Esophagus muscularis mucosa (tissue), 4 donors: ENCODE measurements around the gene ELL2. TPM values are rescaled to one million over a fixed set of nuclear protein-coding genes. Genes with fewer than 3 reads are reported as not detected.

Experiments used
- DNase-seq: peaks from one replicate; pipeline ENCODE4 v3.0.0-alpha.2; 2017; ENCODE audit errors: extremely low spot score
- H3K27ac ChIP-seq, 4 donors: fragments of 200-600 bp; sonication (generic); replicated peaks in 1 of 4; 1 replicate in 3 of 4; 2 replicates in 1 of 4; pipeline ENCODE4 v1.5.1; 2016 to 2019; ENCODE audit warnings: mild to moderate bottlenecking in 1 of 4
- H3K27me3 ChIP-seq, 4 donors: fragments of 200-600 bp; sonication (generic); one replicate each; pipeline versions ENCODE4 v1.5.1 to v1.6.0; 2016 to 2019
- H3K36me3 ChIP-seq, 4 donors: fragments of 200-600 bp; sonication (generic); one replicate each; pipeline ENCODE4 v1.5.1; 2016 to 2019
- H3K4me1 ChIP-seq, 4 donors: fragments of 200-600 bp; sonication (generic); one replicate each; pipeline ENCODE4 v1.5.1; 2016 to 2019
- H3K4me3 ChIP-seq, 4 donors: fragments of 200-600 bp; sonication (generic); 1 replicate in 2 of 4; 2 replicates in 2 of 4; pipeline ENCODE4 v1.5.1; 2016 to 2019; ENCODE audit warnings: mild to moderate bottlenecking in 4 of 4, moderate library complexity in 1 of 4
- H3K9me3 ChIP-seq, 4 donors: fragments of 200-600 bp; sonication (generic); 1 replicate in 3 of 4; 2 replicates in 1 of 4; pipeline ENCODE4 v1.5.1; 2016 to 2019
- CTCF ChIP-seq, 3 experiments: fragments of 200-600 bp in 2 of 3; fragments of 450-650 bp in 1 of 3; sonication (generic) in 2 of 3; IDR thresholded peaks; one replicate each; pipeline ENCODE4 v1.5.1; 2017 to 2019; ENCODE audit warnings: antibody characterized with exemption in 3 of 3, mild to moderate bottlenecking in 2 of 3, moderate library complexity in 1 of 3
- EP300 ChIP-seq: sonication (generic); formaldehyde crosslinking; IDR thresholded peaks from one replicate; pipeline ENCODE4 v1.6.1; 2017; ENCODE audit warnings: antibody characterized with exemption
- POLR2A ChIP-seq: fragments of 450-650 bp; IDR thresholded peaks from one replicate; pipeline ENCODE4 v1.6.1; 2017; ENCODE audit warnings: antibody characterized with exemption, moderate library complexity, mild to moderate bottlenecking, low read depth
- POLR2AphosphoS5 ChIP-seq, 2 donors: sonication (generic); formaldehyde crosslinking; IDR thresholded peaks; one replicate each; pipeline ENCODE4 v1.6.1; 2017; ENCODE audit warnings: antibody characterized with exemption in 2 of 2
- WGBS: methylation state at CpG from one replicate; pipeline ENCODE4 v1.1.5; 2018; 5-methylcytosine and 5-hydroxymethylcytosine counted together
- intact Hi-C: fragments of 100-400 bp; cut with DNase I; formaldehyde crosslinking; loops from one replicate; pipeline ENCODE4 v1.15.1; 2023
- total RNA-seq, 4 donors: library from RNA; depleted of rRNA; stranded (reverse); fragments of >200 nt; gene quantifications; one replicate each; pipeline versions ENCODE4 v1.1.0 to v1.2.1, GENCODE V29; 2016

The ELL2 gene
- total RNA-seq, 4 donors from 2014 or later = 38.8 to 51.5 (median 42.7) TPM

GRCh38 chr5:95904827-95905226 is 56.8 kb downstream of the ELL2 start:
- Histone ChIP-seq H3K27me3 (no peaks in the 10 kb centered on the region), H3K36me3 (peaks cover 0 to 32% (median 7%) of the 10 kb centered on the region in 4 donors), H3K4me1 (peaks cover 18 to 40% (median 23%) of the 10 kb centered on the region in 4 donors), H3K4me3 (no peak overlapping the region), H3K27ac (no peak overlapping the region), H3K9me3 (no peaks in the 10 kb centered on the region)
- intact Hi-C loops = loop anchor here (5.0 kb wide), 1 partner anchor 42 kb away; no protein-coding TSS in a partner anchor
- no peak for TF ChIP-seq CTCF (IDR thresholded peaks at IDR 0.05)
- TF ChIP-seq EP300 = no peak
- TF ChIP-seq POLR2AphosphoS5 (IDR thresholded peaks at IDR 0.05) = no peak
- no peak for TF ChIP-seq POLR2A
- 87% methylated on average over 5 of the region's 5 CpGs for WGBS
- no peak for DNase-seq

- Histone ChIP-seq H3K27ac (no peak overlapping the region), H3K4me3 (no peak overlapping the region), H3K4me1 (peaks cover 17 to 41% (median 28%) of the 10 kb centered on the region in 4 donors), H3K9me3 (no peaks in the 10 kb centered on the region), H3K36me3 (peaks cover 0 to 41% (median 11%) of the 10 kb centered on the region in 4 donors), H3K27me3 (no peaks in the 10 kb centered on the region)
- TF ChIP-seq EP300 (no peak), POLR2A (no peak), CTCF (IDR thresholded peaks at IDR 0.05) (no peak), POLR2AphosphoS5 (IDR thresholded peaks at IDR 0.05) (no peak)
- intact Hi-C loops = no loop called here
- 96% methylated on average over 4 of the region's 4 CpGs for WGBS
- no peak for DNase-seq
Observed at GRCh38 chr5:95903838-95904237, 57.8 kb downstream of the ELL2 start.

- H3K27me3 ChIP-seq = no peaks in the 10 kb centered on the region
- no peak overlapping the region for H3K4me3 ChIP-seq
- TF ChIP-seq EP300 (no peak), POLR2AphosphoS5 (IDR thresholded peaks at IDR 0.05) (peak in 1 of 2 donors; percentile 18), CTCF (IDR thresholded peaks at IDR 0.05) (no peak)
- H3K9me3 ChIP-seq = no peaks in the 10 kb centered on the region
- peaks cover 15 to 35% (median 23%) of the 10 kb centered on the region in 4 donors for H3K4me1 ChIP-seq
- intact Hi-C loops = no loop called here
- DNase-seq = no peak
- H3K27ac ChIP-seq = peak overlapping the region in 1 of 4 donors; percentile 7
- WGBS = 92% methylated on average over 11 of the region's 11 CpGs
- H3K36me3 ChIP-seq = peaks cover 7 to 57% (median 24%) of the 10 kb centered on the region in 4 donors
Observed at GRCh38 chr5:95901676-95902627, 59.7 kb downstream of the ELL2 start.

GRCh38 chr5:95900383-95900958 is 61.2 kb downstream of the ELL2 start:
- intact Hi-C loops = no loop called here
- no peaks in the 10 kb centered on the region for H3K27me3 ChIP-seq
- no peaks in the 10 kb centered on the region for H3K9me3 ChIP-seq
- no peak for DNase-seq
- peaks cover 9 to 54% (median 32%) of the 10 kb centered on the region in 4 donors for H3K36me3 ChIP-seq
- H3K4me3 ChIP-seq = no peak overlapping the region
- H3K4me1 ChIP-seq = peaks cover 15 to 28% (median 23%) of the 10 kb centered on the region in 4 donors
- no peak for TF ChIP-seq EP300
- peak overlapping the region in 3 of 4 donors; percentile 34 to 55 (median 52) for H3K27ac ChIP-seq
- WGBS = 36% methylated on average over 4 of the region's 4 CpGs

GRCh38 chr5:95899829-95900228 is 61.8 kb downstream of the ELL2 start:
- peak overlapping the region in 3 of 4 donors; percentile 24 to 55 (median 52) for H3K27ac ChIP-seq
- peaks cover 14 to 57% (median 34%) of the 10 kb centered on the region in 4 donors for H3K36me3 ChIP-seq
- DNase-seq = no peak
- no peak overlapping the region for H3K4me3 ChIP-seq
- TF ChIP-seq CTCF (IDR thresholded peaks at IDR 0.05) = no peak
- no peaks in the 10 kb centered on the region for H3K27me3 ChIP-seq
- no peaks in the 10 kb centered on the region for H3K9me3 ChIP-seq
- WGBS = 64% methylated on average over 3 of the region's 3 CpGs
- H3K4me1 ChIP-seq = peaks cover 15 to 28% (median 23%) of the 10 kb centered on the region in 4 donors
- intact Hi-C loops = loop anchor here (10.0 kb wide), 1 partner anchor 435 kb away; no protein-coding TSS in a partner anchor
